A673 (cell line): ENCODE results near the gene ATF6.

Source experiments
- CTCF ChIP-seq: fragments of 300-800, 200-600 bp; sonication (generic); conservative IDR thresholded peaks from 2 replicates; pipeline ENCODE4 v1.5.1; 2017; ENCODE audit warnings: low read depth, mild to moderate bottlenecking, antibody characterized with exemption, low read length, moderate library complexity, mixed read lengths
- EZH2 ChIP-seq: fragments of 200-600 bp; sonication (generic); IDR thresholded peaks from 2 replicates; pipeline ENCODE4 v1.6.1; 2017; ENCODE audit warnings: borderline replicate concordance, low read depth, mild to moderate bottlenecking, mixed read lengths, antibody characterized with exemption, low read length; ENCODE audit not compliant: poor library complexity, severe bottlenecking

DNA sequence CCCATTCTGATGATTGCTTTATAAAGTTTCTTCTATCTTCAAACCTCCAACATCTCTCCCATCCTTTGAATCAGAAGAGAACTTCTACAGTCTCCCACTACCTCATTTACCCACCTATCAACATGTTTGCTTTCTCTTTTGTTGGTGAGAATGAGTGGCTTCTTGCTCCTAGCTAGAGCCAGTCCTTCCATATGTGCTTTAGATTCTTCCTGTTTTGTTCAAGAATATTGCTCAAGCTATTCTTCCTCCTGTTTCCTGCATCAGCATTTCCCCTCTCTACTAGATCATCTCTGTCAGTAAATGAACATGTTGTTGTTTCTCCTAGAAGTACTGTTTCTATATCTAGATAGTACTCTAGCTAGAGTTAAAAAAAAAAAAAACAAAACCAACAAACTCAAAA lies 6.3 kb downstream of the ATF6 start:
- no peak for TF ChIP-seq EZH2
- no peak for TF ChIP-seq CTCF
